GM12873 (cell line): ENCODE measurements around the gene GRB10.

ENCODE experiments used
- CTCF ChIP-seq: IDR thresholded peaks from 2 replicates; pipeline ENCODE4 v1.5.1; 2012; ENCODE audit warnings: low read depth, mild to moderate bottlenecking, moderate library complexity, low read length, control low read depth; ENCODE audit not compliant: insufficient read depth; ENCODE audit errors: missing control alignments

Gene GRB10

DNA sequence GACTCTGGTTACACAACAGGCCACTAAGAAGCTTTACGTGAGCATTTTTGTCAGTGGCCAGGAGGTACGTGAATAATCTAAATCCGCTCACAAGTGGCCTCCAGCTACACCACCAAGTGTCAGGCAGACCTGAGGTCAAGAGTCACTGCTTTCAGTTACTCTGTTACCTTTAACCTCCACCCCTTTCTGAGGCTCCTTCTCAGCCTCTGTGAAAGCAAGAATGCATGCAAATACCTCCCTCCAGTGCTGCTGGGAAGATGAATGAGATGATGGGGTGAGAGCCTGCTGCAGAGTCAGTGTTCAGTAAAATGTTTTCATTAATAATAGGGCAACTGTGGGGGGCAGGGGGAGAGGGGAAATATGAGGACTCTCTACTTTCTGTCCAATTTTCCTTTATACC lies 228.7 kb downstream of the GRB10 start:
- no peak for TF ChIP-seq CTCF

- TF ChIP-seq CTCF = no peak
Measured at GRCh38 chr7:50552921-50553320, 229.8 kb downstream of the GRB10 start.

GRCh38 chr7:50552139-50552538 lies 230.6 kb downstream of the GRB10 start:
- no peak for TF ChIP-seq CTCF

- TF ChIP-seq CTCF = no peak
Measured at GRCh38 chr7:50544992-50545391, 237.7 kb downstream of the GRB10 start.

GRCh38 chr7:50543776-50544442 lies 238.8 kb downstream of the GRB10 start:
- no peak for TF ChIP-seq CTCF

DNA sequence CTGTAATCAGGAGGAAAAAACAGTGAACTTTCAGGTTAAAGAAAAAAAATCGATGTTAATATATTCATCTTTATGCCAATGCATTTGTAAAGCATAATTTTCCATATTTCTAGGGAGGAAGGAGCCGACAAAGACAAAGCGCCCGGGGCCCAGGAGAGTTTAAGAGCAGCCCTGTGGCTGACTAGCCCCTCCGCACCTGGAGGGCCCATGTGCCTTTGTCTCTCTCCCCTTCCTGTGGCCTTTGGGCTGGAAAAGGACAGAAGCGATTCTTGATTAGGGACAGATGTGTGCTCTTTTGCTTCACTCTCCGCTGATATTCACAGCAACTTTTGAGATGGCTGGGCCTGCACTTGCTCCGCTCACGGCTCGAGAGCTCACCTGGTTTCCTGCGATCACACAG lies 240.6 kb downstream of the GRB10 start:
- no peak for TF ChIP-seq CTCF

DNA sequence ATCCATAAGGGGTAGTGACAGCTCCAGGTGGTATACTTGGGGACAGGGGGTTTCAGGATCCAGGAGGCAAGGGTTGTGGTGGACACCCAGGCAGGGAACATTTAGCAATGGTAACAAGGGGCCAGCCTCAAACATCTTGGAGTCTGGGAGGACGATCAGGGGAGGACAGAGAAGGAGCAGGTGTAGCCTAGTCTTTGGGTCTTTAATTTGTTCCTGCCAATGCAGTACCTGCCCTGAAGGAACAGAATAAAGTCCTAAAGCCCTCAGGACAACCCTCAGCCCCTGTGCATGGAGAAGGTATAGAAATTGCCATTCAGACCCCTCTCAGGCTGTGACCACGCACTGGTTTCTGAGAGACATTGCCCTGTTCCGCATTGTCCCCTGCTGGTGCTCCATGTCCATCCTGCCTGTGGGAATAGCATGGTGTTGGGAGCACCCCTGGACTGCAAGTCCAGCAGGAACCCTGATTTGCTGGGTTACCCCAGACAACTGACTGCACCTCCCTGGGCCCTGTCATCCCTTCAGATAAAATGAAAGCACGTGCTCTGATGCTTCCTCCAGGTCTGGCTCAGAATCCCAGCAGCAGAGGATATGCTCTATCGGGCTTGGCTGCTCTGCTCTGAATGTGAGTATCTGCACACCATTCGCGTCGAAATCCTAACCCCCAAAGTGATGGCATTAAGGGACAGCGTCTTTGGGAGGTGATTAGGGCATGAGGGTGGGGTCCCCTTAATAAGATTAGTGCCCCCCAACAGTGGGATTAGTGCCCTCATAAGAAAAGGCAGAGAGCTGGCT lies 241.7 kb downstream of the GRB10 start:
- TF ChIP-seq CTCF = no peak
